HG03280 (cell line): ENCODE data around the gene CREB3L4.
"Not testable (repeated sequence)": the region's sequence is repeated elsewhere in the genome, so short reads cannot be mapped to it uniquely, and the experiment has no call there.

ENCODE experiments used
- ATAC-seq: cut with Tn5 transposase; IDR thresholded peaks from one replicate; pipeline ENCODE4 v1.9.1; 2021; ENCODE audit warnings: mild to moderate bottlenecking, moderate library complexity; ENCODE audit not compliant: unreplicated experiment

CREB3L4 gene

GRCh38 chr1:153984123-153984894, 16.6 kb downstream of the CREB3L4 start:
- no peak for ATAC-seq

DNA sequence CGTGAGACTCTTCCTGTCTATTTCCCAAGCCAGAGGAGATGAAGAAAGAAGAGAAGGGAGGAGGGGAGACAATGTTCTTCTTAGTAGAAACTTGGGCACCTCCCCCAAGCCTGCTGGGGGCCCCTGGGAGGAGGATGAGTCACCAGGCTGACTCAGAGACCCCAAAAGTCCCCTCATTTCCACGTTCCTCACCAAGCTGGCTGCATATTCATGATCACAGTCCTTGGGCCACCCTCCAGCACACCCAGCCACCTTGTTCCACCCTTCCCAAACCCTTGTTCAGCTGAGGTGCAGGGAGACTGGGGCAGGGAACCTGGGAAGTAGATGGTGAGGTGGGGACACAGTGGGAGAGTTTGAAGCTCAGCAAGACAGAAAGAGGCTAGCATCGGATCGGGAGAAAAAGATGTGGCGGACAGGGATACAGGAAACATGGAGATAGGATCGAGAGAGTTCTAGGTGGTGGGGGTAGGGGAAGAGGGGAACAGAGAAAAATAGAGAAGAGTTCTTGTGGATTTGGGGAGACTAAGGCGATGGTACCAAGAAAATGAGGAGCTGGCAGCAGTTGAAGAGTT, 17.7 kb downstream of the CREB3L4 start:
- no peak for ATAC-seq

DNA sequence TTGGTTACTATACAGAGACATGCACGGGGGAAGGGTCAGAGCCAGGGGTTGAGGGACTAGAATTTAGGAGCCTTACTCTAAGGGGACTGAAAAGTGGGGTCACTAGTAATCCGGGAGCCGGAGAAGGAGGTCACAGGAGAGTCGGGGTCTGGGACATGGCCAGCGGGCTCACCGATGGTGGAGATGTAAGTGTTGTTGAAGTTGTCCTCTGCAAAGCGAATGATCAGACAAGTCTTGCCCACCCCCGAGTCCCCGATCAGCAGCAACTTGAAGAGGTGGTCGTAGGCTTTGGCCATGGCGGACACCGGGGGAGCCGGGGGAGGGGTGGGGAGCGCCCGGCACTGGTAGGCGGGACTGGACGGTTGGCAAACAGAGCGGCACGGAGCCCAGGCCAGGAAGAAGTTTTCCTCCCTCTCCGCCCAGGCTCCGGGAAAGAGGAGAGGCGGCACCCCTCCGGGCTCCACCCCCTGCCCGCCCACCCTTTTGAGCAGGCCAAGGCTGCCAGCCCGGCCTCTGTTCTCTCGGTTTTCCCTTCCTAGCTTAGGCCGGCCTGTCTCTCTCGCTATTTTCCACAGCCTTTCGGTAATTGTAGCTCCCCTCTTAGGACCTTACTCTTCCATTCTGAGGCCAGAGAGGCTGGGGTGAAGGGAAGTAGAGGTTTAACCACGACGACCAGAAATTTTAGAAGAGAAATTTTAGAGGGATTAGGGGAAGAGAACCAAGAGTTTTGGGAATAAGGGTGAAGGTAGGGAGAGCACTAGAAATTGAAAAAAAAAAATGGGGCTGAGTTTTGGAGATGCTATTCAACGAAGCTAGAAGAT, 18.4 kb downstream of the CREB3L4 start, which contains the start of gene RAB13:
Gene RAB13, minus strand, starts transcription at position 399 of the 821 bp plus-strand sequence. Its CDS starts 103 bp downstream, at position 296.
- ATAC-seq = no peak

DNA sequence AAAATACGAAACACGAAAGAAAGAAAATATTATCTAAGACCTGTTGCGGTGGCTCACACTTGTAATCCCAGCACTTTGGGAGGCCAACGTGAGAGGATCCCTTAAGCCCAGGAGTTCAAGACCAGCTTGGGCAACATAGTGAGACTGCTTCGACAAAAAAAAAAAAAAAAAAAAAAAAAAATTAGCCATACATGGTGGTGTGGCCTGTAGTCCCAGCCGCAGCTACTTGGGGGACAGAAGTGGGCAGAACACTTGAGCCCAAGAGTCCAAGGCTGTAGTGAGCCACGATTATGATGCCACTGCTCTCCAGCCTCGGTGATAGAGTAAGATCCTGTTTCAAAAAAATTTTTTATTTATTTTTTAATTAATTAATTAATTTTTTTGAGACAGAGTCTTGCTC, 19.9 kb downstream of the CREB3L4 start:
- no peak for ATAC-seq

GRCh38 chr1:153990468-153991150, 22.9 kb downstream of the CREB3L4 start, which contains the start of gene RPS27:
Gene RPS27 (plus strand): TSS chr1:153990762. CDS start chr1:153990797, 35 bp downstream.
- peak; percentile 66 for ATAC-seq

DNA sequence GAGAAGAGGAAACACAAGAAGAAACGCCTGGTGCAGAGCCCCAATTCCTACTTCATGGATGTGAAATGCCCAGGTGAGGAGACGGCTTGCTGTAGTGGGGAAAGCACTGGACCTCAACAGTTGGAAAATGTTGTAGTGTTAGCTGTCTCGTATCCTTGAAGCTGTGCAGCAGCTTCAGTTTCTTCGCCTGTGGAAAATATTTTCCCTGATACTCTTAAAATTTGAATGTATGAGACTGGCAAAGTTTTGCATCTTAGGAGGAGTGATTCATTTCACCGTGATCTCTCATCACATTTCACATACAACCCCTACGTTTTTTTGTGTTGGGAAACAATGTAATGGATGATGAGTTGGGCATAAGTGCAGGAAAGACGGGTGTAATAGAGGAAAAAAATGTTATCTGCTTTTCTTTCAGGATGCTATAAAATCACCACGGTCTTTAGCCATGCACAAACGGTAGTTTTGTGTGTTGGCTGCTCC, 23.5 kb downstream of the CREB3L4 start:
- ATAC-seq = no peak

DNA sequence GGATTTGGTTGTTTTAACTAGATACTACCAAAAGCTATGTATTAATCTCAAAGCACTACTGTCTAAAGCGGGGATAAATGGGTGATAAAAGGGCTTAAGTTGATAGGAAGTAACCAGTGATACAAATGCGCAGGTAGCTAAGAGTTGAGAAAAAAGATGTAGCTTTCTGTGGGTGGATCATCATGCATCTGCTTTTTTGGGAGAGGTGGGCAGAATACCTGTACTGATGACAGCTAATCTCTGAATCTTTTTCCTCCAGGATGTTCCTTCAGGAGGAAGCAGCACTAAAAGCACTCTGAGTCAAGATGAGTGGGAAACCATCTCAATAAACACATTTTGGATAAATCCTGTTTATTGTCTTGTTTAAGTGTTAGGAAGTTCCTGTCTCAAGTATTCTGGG, 24.1 kb downstream of the CREB3L4 start:
- ATAC-seq = no peak

GRCh38 chr1:153995202-153995601, 27.5 kb downstream of the CREB3L4 start:
- ATAC-seq = no peak

GRCh38 chr1:153995640-153996039, 27.9 kb downstream of the CREB3L4 start:
- no peak for ATAC-seq

- ATAC-seq = not testable (repeated sequence)
These were observed 29.2 kb downstream of the CREB3L4 start for GRCh38 chr1:153996882-153997281.

- ATAC-seq = no peak
These were observed 32.7 kb downstream of the CREB3L4 start for GRCh38 chr1:154000420-154000819.

GRCh38 chr1:154006136-154006535, 38.4 kb downstream of the CREB3L4 start:
- ATAC-seq = no peak

DNA sequence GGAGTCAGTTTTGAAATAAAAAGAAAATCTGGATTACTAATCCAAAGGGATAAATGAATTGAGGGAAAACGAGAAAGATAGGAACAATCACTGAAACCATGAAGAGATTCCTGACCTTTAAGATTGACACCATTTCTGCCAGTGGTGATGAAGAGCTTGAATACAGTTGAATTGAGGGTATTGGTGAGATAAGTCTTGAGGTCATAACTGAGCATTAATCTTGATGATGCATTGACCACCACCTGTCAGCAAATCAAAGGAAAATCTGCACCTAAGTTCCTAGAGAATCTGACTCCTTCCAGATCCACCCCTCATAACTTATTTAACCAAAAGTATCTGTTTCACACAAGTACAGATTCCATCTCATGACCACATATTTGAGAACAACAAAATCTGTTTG, 44.4 kb downstream of the CREB3L4 start:
- ATAC-seq = no peak

- not testable (repeated sequence) for ATAC-seq
These were observed 44.8 kb downstream of the CREB3L4 start for GRCh38 chr1:154012543-154012942.

DNA sequence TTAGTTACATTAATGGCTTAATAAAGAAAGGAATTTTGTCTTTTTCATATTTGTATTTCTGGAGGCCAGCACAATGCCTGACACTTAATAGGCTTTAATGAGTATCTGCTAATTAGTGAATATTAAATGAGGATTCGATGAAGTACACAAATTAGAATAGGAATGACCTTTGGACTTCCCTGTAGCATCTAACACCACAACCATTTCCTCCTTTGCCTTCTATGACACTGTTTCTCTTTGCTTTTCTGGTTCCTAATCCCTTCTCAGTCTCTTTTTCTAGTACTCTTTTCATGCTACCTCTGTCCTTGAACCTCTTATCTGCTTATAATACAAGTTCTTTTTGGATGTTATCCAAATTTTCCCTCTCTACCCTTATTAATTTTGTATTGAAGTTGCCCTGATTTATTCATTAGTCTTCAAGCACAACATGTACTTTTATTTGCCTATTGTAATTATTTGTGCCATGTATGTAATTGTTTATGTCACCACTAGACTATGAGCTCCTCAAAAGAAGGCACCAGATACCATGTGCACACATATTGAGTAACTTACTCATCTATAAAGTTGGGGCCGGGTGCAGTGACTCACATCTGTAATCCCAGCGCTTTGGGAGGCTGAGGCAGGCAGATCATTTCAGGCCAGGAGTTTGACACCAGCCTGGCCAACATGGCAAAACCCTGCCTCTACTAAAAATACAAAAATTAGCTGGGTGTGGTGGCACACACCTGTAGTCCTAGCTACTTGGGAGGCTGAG, 46.6 kb downstream of the CREB3L4 start:
- no peak for ATAC-seq

- no peak for ATAC-seq
These were observed 51.6 kb downstream of the CREB3L4 start for GRCh38 chr1:154019269-154019668.

GRCh38 chr1:154019940-154020339, 52.2 kb downstream of the CREB3L4 start:
- ATAC-seq = no peak
